ENCODE results near the gene PPM1M.

DNA sequence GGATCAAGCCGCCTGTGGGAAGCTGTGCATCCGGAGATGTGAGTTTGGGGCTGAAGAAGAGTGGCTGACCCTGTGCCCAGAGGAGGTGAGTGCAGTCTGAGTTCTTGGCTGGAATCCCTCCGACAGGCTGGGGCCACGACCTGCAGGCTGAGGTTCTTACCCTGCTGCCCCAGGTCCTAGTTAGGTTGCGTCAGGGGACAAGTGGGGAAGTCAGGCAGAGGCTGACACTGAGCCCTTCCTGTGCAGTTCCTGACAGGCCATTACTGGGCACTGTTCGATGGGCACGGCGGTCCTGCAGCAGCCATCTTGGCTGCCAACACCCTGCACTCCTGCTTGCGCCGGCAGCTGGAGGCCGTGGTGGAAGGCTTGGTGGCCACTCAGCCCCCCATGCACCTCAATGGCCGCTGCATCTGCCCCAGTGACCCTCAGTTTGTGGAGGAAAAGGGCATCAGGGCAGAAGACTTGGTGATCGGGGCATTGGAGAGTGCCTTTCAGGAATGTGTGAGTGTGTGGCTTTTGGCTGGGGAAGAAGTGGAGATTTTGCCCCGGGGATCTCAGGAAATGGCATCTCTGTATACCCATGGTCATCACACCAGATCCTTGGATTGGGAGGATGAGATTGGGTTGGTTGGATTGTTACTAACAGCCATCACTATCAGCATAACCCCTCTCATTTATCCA lies 1.3 kb downstream of the PPM1M start:
- no peak for TF ChIP-seq EZH2 (IDR thresholded peaks at IDR 0.05; ENCODE audit: insufficient read depth, poor library complexity, severe bottlenecking)
- TF ChIP-seq EZH2phosphoT487 (IDR thresholded peaks at IDR 0.05; ENCODE audit: insufficient read depth, low read depth), result no peak
